Liver (tissue), 5 donors: ENCODE results near the gene ORAI1. TPM values are rescaled to one million over a fixed set of nuclear protein-coding genes. Genes with fewer than 3 reads are reported as not detected.

Experiments
- polyA plus RNA-seq, 2 donors: library from polyadenylated mRNA; stranded (reverse) in 1 of 2; unstranded in 1 of 2; fragments of 200-250 nt in 1 of 2; fragments of >200 nt in 1 of 2; fragmentation: Nextera tagmentation in 1 of 2; extraction: Ambion mirVana in 1 of 2; gene quantifications; one replicate each; pipeline versions ENCODE4 v1.2.1 to v1.2.3, GENCODE V29; 2013 to 2015
- small RNA-seq: library from RNA; depleted of rRNA; stranded (forward); fragments of <200 nt; gene quantifications from one replicate; pipeline ENCODE3, GENCODE V24; 2014
- total RNA-seq, 2 donors: library from RNA; depleted of rRNA; stranded (reverse); fragments of >200 nt; gene quantifications; one replicate each; pipeline ENCODE4 v1.2.3, GENCODE V29; 2014
- donor health status: healthy.
- donor health status: healthy.
- donor health status: healthy.

The ORAI1 gene
- total and polyA plus RNA-seq, 4 donors, result 5.3 to 10.9 (median 9.3) TPM

Small RNA genes lying within 50 kb of the gene (small RNA-seq; reads per million reads assigned to genes)
- gene RNU6-1004P, result not detected

Other genes starting within 250 kb of the ORAI1 start
- gene RNF34, start 226.4 kb upstream of the ORAI1 start, total RNA-seq, result 10 to 100 TPM; 22.3 to 27.7 TPM
- 10 to 100 TPM in 1 of 2 donors, 1 to 10 TPM in 1; 9.5 to 13.5 TPM for gene RNF34, start 226.4 kb upstream of the ORAI1 start, polyA plus RNA-seq
- 10 to 100 TPM; 13.7 to 34.2 TPM for gene KDM2B, start 45.5 kb upstream of the ORAI1 start, total RNA-seq
- 1 to 10 TPM; 7.0 to 7.4 TPM for gene KDM2B, start 45.5 kb upstream of the ORAI1 start, polyA plus RNA-seq
- gene MORN3, start 43.1 kb downstream of the ORAI1 start, total RNA-seq, result under 1 TPM; 0.05 to 0.08 TPM
- gene MORN3, start 43.1 kb downstream of the ORAI1 start, polyA plus RNA-seq, result under 1 TPM; 0.06 to 0.13 TPM
- gene TMEM120B, start 86.2 kb downstream of the ORAI1 start, total RNA-seq, result 1 to 10 TPM; 5.0 to 9.2 TPM
- gene TMEM120B, start 86.2 kb downstream of the ORAI1 start, polyA plus RNA-seq, result 1 to 10 TPM; 1.6 to 1.7 TPM
- 1 to 10 TPM; 5.9 to 7.0 TPM for gene RHOF, start 167.2 kb downstream of the ORAI1 start, total RNA-seq
- gene RHOF, start 167.2 kb downstream of the ORAI1 start, polyA plus RNA-seq, result 1 to 10 TPM in 1 of 2 donors, under 1 TPM in 1; 0.97 to 1.1 TPM
- gene SETD1B, start 177.5 kb downstream of the ORAI1 start, total RNA-seq, result 1 to 10 TPM; 4.3 to 7.9 TPM
- gene SETD1B, start 177.5 kb downstream of the ORAI1 start, polyA plus RNA-seq, result 1 to 10 TPM; 1.8 to 5.8 TPM
- 100 to 1,000 TPM in 1 of 2 donors, 10 to 100 TPM in 1; 31.3 to 620 TPM for gene HPD, start 232.3 kb downstream of the ORAI1 start, total RNA-seq
- gene HPD, start 232.3 kb downstream of the ORAI1 start, polyA plus RNA-seq, result 100 to 1,000 TPM; 397 to 812 TPM